ENCODE results near the gene LCE1C.

The LCE1C gene

DNA sequence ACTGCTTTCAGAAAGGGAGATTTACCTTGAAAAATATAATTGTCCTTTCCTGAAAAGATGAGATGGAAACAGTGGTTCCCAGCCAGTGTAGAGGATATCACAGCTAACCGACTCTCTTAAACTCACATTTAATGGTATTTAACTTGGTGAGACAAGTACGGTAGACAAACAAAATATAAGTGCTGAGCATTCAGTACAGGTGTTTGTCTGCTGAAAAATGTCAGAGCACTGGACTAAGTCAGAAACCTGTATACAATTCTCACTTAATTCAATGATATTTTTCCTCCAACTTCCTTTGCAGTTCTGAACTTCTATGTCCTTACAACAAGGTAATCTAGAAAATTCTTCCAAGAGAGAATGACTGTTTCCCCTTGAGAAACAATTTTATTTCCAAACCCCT lies 5.2 kb upstream of the LCE1C start, which contains the start of gene LCE1B:
Gene LCE1B, plus strand, starts transcription at position 301 of the 400 bp plus-strand sequence. CDS start 476 bp downstream, outside the sequence.
- H3K27ac ChIP-seq = no peak within 1 kb of the TSS
- TF ChIP-seq, protein P1, sequence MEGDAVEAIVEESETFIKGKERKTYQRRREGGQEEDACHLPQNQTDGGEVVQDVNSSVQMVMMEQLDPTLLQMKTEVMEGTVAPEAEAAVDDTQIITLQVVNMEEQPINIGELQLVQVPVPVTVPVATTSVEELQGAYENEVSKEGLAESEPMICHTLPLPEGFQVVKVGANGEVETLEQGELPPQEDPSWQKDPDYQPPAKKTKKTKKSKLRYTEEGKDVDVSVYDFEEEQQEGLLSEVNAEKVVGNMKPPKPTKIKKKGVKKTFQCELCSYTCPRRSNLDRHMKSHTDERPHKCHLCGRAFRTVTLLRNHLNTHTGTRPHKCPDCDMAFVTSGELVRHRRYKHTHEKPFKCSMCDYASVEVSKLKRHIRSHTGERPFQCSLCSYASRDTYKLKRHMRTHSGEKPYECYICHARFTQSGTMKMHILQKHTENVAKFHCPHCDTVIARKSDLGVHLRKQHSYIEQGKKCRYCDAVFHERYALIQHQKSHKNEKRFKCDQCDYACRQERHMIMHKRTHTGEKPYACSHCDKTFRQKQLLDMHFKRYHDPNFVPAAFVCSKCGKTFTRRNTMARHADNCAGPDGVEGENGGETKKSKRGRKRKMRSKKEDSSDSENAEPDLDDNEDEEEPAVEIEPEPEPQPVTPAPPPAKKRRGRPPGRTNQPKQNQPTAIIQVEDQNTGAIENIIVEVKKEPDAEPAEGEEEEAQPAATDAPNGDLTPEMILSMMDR (conservative IDR thresholded peaks at IDR 0.05) = no peak
- no peak for TF ChIP-seq ZFX (IDR thresholded peaks at IDR 0.05)

DNA sequence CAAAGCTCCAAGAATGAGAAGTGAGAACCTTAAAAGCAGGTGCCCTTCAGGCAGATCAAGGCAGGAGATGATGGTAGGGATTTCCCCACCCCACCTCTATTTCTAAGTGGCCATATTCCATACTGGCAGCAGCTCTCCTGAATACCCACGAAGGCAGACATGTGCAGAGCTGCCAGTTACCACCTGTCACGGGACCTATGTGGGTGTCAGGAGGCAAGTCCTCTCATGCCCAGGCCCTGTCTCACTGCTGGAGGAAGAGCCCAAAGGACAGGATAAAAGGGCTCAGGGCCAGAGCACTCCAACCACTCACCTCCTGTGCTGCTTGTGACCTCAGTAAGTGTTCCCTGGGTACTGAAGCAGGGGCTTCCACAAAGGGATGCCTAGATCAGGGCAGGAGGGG lies 4.6 kb upstream of the LCE1C start:
- no peak for TF ChIP-seq ZFX (IDR thresholded peaks at IDR 0.05)
- TF ChIP-seq, protein P1 (conservative IDR thresholded peaks at IDR 0.05) = no peak
- no peak overlapping the region for H3K27ac ChIP-seq

DNA sequence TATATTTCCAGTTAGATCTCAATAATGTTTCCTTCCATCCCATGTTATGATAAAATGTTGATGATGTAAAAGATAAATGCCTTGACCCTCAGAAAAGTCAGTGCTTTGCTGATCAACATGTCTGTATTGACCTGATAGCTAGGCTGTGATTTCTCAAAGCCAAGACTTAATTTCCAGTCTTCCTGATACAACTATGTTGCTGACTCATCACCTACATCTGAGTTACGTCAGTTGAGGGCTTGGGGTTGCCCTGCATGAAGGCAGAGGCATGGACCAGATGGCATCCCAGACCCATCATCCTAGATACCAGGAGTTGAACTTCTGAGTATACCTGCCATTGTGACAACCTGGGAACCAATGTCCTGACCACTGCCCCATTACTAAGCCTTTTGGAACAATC lies 5.1 kb downstream of the LCE1C start:
- TF ChIP-seq, protein P1 (conservative IDR thresholded peaks at IDR 0.05) = no peak
- no peak for TF ChIP-seq ZFX (IDR thresholded peaks at IDR 0.05)
- H3K27ac ChIP-seq = no peak overlapping the region

DNA sequence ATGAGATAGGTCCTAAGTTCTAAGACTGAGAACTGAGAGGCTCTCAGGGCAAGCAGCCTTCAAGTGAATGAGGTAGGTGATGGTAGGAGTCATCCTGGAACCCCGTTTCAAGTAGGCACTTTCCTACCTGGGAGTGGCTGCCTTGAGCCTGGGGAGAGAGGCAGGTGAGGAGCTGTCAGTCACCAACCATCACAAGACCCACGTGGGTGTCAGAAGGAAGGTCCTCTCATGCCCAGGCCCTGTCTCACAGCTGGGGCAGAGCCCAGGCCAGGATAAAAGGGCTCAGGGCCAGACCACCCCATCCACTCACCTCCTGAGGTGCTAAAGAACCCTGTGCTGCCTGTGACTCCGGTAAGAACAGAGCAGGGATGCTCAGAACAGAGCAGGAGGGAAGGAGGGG lies 10.0 kb downstream of the LCE1C start, which contains the start of gene LCE1D:
Gene LCE1D, plus strand, starts transcription at position 301 of the 400 bp plus-strand sequence. CDS start 1,074 bp downstream, outside the sequence.
- TF ChIP-seq ZFX (IDR thresholded peaks at IDR 0.05) = no peak
- TF ChIP-seq, protein P1 (conservative IDR thresholded peaks at IDR 0.05) = no peak
- H3K27ac ChIP-seq = no peak within 1 kb of the TSS

DNA sequence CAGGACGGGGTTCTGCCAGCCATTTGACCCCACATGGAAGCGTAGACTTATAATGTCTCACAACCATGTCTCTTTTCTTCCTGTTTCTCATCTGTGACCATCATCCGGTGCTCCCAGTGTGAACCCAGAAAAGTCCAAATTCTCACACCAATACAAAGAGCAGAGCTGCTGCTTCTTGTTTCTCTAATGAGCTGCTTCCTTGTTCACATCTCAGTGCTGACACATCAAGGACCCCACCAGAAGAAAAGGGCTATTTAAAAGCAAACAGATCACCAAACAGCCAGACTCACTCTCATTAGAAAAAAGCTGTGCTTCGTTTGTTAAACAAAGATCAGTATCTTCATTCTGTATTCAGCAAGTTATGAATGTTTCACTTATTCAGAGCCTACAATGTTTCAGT lies 10.8 kb downstream of the LCE1C start:
- no peak for TF ChIP-seq ZFX (IDR thresholded peaks at IDR 0.05)
- TF ChIP-seq, protein P1 (conservative IDR thresholded peaks at IDR 0.05) = no peak
- H3K27ac ChIP-seq = no peak overlapping the region

DNA sequence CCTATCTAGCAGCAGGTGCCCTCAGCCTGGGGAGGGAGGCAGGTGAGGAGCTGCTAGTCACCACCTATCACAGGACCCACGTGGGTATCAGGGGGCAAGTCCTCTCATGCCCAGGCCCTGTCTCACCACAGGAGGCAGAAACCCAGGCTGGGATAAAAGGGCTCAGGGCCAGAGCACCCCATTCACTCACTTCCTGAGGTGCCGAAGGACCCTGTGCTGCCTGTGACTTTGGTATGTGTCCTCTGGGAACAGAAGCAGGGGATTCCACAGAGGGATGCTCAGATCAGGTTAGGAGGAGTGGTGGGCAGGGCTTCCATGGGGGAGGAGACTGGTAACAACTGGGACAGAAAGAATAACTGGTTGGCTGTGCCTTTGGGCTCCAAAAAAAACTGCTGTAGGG lies 20.4 kb downstream of the LCE1C start, which contains the start of gene LCE1E:
Gene LCE1E, plus strand, starts transcription at position 181 of the 400 bp plus-strand sequence. CDS start 1,043 bp downstream, outside the sequence.
- H3K27ac ChIP-seq = no peak within 1 kb of the TSS
- TF ChIP-seq, protein P1 (conservative IDR thresholded peaks at IDR 0.05) = no peak
- TF ChIP-seq ZFX (IDR thresholded peaks at IDR 0.05) = no peak

DNA sequence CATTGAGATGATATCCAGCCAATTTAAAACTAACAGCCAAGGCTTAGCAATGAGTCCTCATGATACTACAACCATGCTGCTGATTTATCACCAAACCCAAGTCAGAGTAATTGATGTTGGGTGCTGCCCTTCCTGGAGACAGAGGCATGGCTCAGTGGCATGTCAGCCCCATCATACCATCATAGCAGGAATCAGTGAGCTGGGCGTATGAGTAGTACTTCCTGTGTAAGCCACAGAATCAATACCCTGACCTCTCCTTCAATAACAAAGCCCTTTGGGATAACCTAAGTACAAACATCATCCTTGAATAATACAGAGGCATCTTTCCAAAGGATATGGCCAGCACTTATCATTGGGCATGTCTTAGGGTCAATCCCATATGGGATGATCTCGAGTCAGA lies 23.4 kb downstream of the LCE1C start:
- H3K27ac ChIP-seq = no peak overlapping the region
- TF ChIP-seq, protein P1 (conservative IDR thresholded peaks at IDR 0.05) = no peak
- no peak for TF ChIP-seq ZFX (IDR thresholded peaks at IDR 0.05)

All from C4-2B (cell line).